HCT116 (cell line): Measurements from ENCODE around the gene PLAAT3. TPM values are rescaled to one million over a fixed set of nuclear protein-coding genes. Genes with fewer than 3 reads are reported as not detected.

Experiments used
- ATAC-seq: fragments of 200-7000 bp; cut with Tn5 transposase; 2 replicates; pipeline ENCODE4 v1.9.1; 2020; ENCODE audit warnings: mild to moderate bottlenecking, moderate library complexity
- BruUV-seq: library from RNA; stranded (reverse); fragments of 400-500 nt; replicated peaks from 2 replicates; lab custom pipeline; 2021; lab: Mats Ljungman, UMichigan
- CTCF ChIA-PET: fragments of 300-600 bp; sonication (Branson Sonifier 250); formaldehyde crosslinking; loops from one replicate; lab custom pipeline; 2021; ENCODE audit warnings: antibody characterized with exemption; lab: Charles Lee
- POLR2A ChIA-PET: fragments of 300-600, 350-600 bp; sonication (Branson Sonifier 250); formaldehyde crosslinking; loops from one replicate; lab custom pipeline; 2021; ENCODE audit warnings: antibody characterized with exemption; lab: Charles Lee
- RAD21 ChIA-PET, 2 experiments: fragments of 300-600 bp; sonication (Branson Sonifier 250); formaldehyde crosslinking; loops; one replicate each; lab custom pipeline; 2023; ENCODE audit warnings: low total read pairs in 2 of 2; ENCODE audit not compliant: uncharacterized antibody in 2 of 2, unreplicated experiment in 2 of 2, low non-redundant PET in 1 of 2; lab: Charles Lee
- DNase-seq: peaks from one replicate; pipeline ENCODE4 v3.0.0-alpha.2; 2010; ENCODE audit warnings: low read depth, low spot score
- H2AFZ ChIP-seq: fragments of 200-600 bp; shearing (Covaris generic), sonication (generic); 2 replicates; pipeline ENCODE4 v1.6.1; 2017; ENCODE audit warnings: low read depth, mixed run types, mixed read lengths, antibody characterized with exemption, low read length; ENCODE audit not compliant: poor library complexity, severe bottlenecking
- H3K27ac ChIP-seq: 2 replicates; pipeline ENCODE4 v1.5.1; 2012; ENCODE audit warnings: low read depth, low read length
- H3K27me3 ChIP-seq: fragments of 200-600 bp; sonication (generic); 2 replicates; pipeline ENCODE4 v1.6.1; 2016; ENCODE audit warnings: mixed run types, low read length, mixed read lengths; ENCODE audit not compliant: insufficient read depth
- H3K36me3 ChIP-seq, 2 experiments: fragments of 200-500 bp in 1 of 2; fragments of 200-600 bp in 1 of 2; sonication (Bioruptor generic) in 1 of 2; sonication (generic) in 1 of 2; 2 replicates each; pipeline versions ENCODE4 v1.5.1 to v1.6.1; 2014 to 2016; ENCODE audit warnings: low read length in 2 of 2, inconsistent platforms in 1 of 2, mixed read lengths in 1 of 2, mixed run types in 1 of 2; ENCODE audit not compliant: insufficient read depth in 2 of 2, control insufficient read depth in 1 of 2
- H3K4me1 ChIP-seq, 2 experiments: fragments of 200-600 bp in 1 of 2; sonication (generic) in 1 of 2; 2 replicates each; pipeline versions ENCODE4 v1.5.1 to v1.6.1; 2012 to 2017; ENCODE audit warnings: low read length in 2 of 2, inconsistent platforms in 1 of 2, mild to moderate bottlenecking in 1 of 2, mixed read lengths in 1 of 2, mixed run types in 1 of 2, moderate library complexity in 1 of 2; ENCODE audit not compliant: insufficient read depth in 2 of 2, control insufficient read depth in 1 of 2
- H3K4me2 ChIP-seq: fragments of 200-600 bp; sonication (generic); 2 replicates; pipeline ENCODE4 v1.6.1; 2017; ENCODE audit warnings: mixed run types, low read length, mixed read lengths
- H3K4me3 ChIP-seq, 2 experiments: fragments of 200-600 bp in 1 of 2; sonication (generic) in 1 of 2; replicated peaks in 1 of 2; 2 replicates each; pipeline ENCODE4 v1.5.1; 2011 to 2016; ENCODE audit warnings: low read length in 2 of 2, control low read depth in 1 of 2, low read depth in 1 of 2, mild to moderate bottlenecking in 1 of 2, mixed read lengths in 1 of 2, mixed run types in 1 of 2
- H3K79me2 ChIP-seq: fragments of 200-600 bp; sonication (generic); 2 replicates; pipeline ENCODE4 v1.6.1; 2017; ENCODE audit warnings: mild to moderate bottlenecking, mixed run types, low read length, moderate library complexity, mixed read lengths; ENCODE audit not compliant: insufficient read depth
- H3K9ac ChIP-seq: fragments of 200-600 bp; sonication (generic); 2 replicates; pipeline ENCODE4 v1.6.1; 2016; ENCODE audit warnings: low read length, mixed read lengths
- H3K9me2 ChIP-seq: fragments of 200-600 bp; sonication (generic), shearing (Covaris generic); 2 replicates; pipeline ENCODE4 v1.6.1; 2017; ENCODE audit warnings: mixed run types, mild to moderate bottlenecking, moderate library complexity; ENCODE audit not compliant: insufficient read depth
- H3K9me3 ChIP-seq, 2 experiments: fragments of 200-500 bp in 1 of 2; fragments of 200-600 bp in 1 of 2; sonication (Bioruptor generic) in 1 of 2; sonication (generic) in 1 of 2; 2 replicates each; pipeline ENCODE4 v1.6.1; 2014 to 2017; ENCODE audit warnings: low read length in 2 of 2, mixed read lengths in 2 of 2, inconsistent platforms in 1 of 2, low read depth in 1 of 2, mild to moderate bottlenecking in 1 of 2, mixed run types in 1 of 2, moderate library complexity in 1 of 2; ENCODE audit not compliant: control insufficient read depth in 1 of 2, insufficient read depth in 1 of 2
- H4K20me1 ChIP-seq: fragments of 200-600 bp; sonication (generic), shearing (Covaris generic); 2 replicates; pipeline ENCODE4 v1.6.1; 2017; ENCODE audit warnings: mixed run types, mild to moderate bottlenecking, moderate library complexity; ENCODE audit not compliant: insufficient read depth
- CBX3 ChIP-seq: IDR thresholded peaks from 2 replicates; pipeline ENCODE4 v1.6.1; 2012; ENCODE audit warnings: low read depth
- CEBPB ChIP-seq: IDR thresholded peaks from 2 replicates; pipeline ENCODE4 v1.6.1; 2012; ENCODE audit warnings: low read depth
- JUND ChIP-seq: IDR thresholded peaks from 2 replicates; pipeline ENCODE4 v1.6.1; 2012
- POLR2A ChIP-seq: IDR thresholded peaks from 2 replicates; pipeline ENCODE4 v1.7.0; 2011; ENCODE audit warnings: borderline replicate concordance; ENCODE audit not compliant: insufficient read depth, insufficient read length; ENCODE audit errors: extremely low read depth
- RAD21 ChIP-seq: IDR thresholded peaks from 2 replicates; pipeline ENCODE4 v1.6.1; 2012; ENCODE audit warnings: low read depth, mild to moderate bottlenecking
- SP1 ChIP-seq: IDR thresholded peaks from 2 replicates; pipeline ENCODE4 v1.6.1; 2012; ENCODE audit warnings: low read depth
- SRF ChIP-seq: IDR thresholded peaks from 2 replicates; pipeline ENCODE4 v1.6.1; 2012; ENCODE audit warnings: low read depth
- ZFX ChIP-seq: fragments of 450-650 bp; IDR thresholded peaks from 2 replicates; pipeline ENCODE4 v1.6.1; 2017
- ZNF274 ChIP-seq: fragments of 200-500 bp; sonication (Bioruptor generic); IDR thresholded peaks from 2 replicates; pipeline ENCODE4 v1.6.1; 2014; ENCODE audit warnings: mild to moderate bottlenecking, low read depth, low read length, inconsistent platforms
- intact Hi-C: fragments of 100-400 bp; cut with micrococcal nuclease; formaldehyde crosslinking; loops from 2 replicates; pipeline ENCODE4 v1.10.0; 2022
- total RNA-seq: library from RNA; stranded (reverse); gene quantifications from one replicate; pipeline ENCODE4 v1.2.1, GENCODE V29; 2021; ENCODE audit not compliant: unreplicated experiment
- TF ChIP-seq, protein P1 (sequence below): IDR thresholded peaks from 2 replicates; pipeline ENCODE4 v1.6.1; 2011; ENCODE audit warnings: mild to moderate bottlenecking, low read length, moderate library complexity; ENCODE audit not compliant: insufficient replicate concordance; ENCODE audit errors: extremely low read depth
- TF ChIP-seq, protein P2 (sequence below): IDR thresholded peaks from 2 replicates; pipeline ENCODE4 v1.6.1; 2012

PLAAT3 gene
- total RNA-seq, 1 experiment from 2014 or later, result 31.1 TPM

GRCh38 chr11:63556404-63557013 lies 57.7 kb downstream of the PLAAT3 start:
- Histone ChIP-seq H3K4me1 (no peaks in the 10 kb centered on the region), H3K27ac (no peak overlapping the region), H3K9me3 (no peaks in the 10 kb centered on the region), H3K79me2 (no peaks in the 10 kb centered on the region), H3K36me3 (no peaks in the 10 kb centered on the region), H3K4me3 (no peak overlapping the region), H3K4me2 (no peak overlapping the region), H2AFZ (no peak overlapping the region), H4K20me1 (no peaks in the 10 kb centered on the region), H3K9ac (no peak overlapping the region), H3K9me2 (no peaks in the 10 kb centered on the region), H3K27me3 (no peaks in the 10 kb centered on the region)
- ChIA-PET RAD21 (no interaction called here), CTCF (no interaction called here), POLR2A (no interaction called here)
- intact Hi-C loops, result no loop called here
- no TSS peak for BruUV-seq
- DNase-seq (no peak), ATAC-seq (no peak)
- no peak for TF ChIP-seq SP1
- TF ChIP-seq JUND, result no peak
- TF ChIP-seq CEBPB, result no peak
- TF ChIP-seq CBX3, result no peak
- no peak for TF ChIP-seq SRF
- TF ChIP-seq ZFX, result no peak
- no peak for TF ChIP-seq ZNF274
- TF ChIP-seq, protein P1, sequence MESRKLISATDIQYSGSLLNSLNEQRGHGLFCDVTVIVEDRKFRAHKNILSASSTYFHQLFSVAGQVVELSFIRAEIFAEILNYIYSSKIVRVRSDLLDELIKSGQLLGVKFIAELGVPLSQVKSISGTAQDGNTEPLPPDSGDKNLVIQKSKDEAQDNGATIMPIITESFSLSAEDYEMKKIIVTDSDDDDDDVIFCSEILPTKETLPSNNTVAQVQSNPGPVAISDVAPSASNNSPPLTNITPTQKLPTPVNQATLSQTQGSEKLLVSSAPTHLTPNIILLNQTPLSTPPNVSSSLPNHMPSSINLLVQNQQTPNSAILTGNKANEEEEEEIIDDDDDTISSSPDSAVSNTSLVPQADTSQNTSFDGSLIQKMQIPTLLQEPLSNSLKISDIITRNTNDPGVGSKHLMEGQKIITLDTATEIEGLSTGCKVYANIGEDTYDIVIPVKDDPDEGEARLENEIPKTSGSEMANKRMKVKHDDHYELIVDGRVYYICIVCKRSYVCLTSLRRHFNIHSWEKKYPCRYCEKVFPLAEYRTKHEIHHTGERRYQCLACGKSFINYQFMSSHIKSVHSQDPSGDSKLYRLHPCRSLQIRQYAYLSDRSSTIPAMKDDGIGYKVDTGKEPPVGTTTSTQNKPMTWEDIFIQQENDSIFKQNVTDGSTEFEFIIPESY, result no peak
- no peak for TF ChIP-seq POLR2A
- TF ChIP-seq, protein P2, sequence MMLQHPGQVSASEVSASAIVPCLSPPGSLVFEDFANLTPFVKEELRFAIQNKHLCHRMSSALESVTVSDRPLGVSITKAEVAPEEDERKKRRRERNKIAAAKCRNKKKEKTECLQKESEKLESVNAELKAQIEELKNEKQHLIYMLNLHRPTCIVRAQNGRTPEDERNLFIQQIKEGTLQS, result no peak
- no peak for TF ChIP-seq RAD21
